GM21825 (cell line): Measurements from ENCODE around the gene CCM2.
A peak's percentile ranks its signal among the peaks of the same experiment; 100 is the strongest.
"Not testable (repeated sequence)": the region's sequence is repeated elsewhere in the genome, so short reads cannot be mapped to it uniquely, and the experiment has no call there.

Experiments
- ATAC-seq: cut with Tn5 transposase; IDR thresholded peaks from one replicate; pipeline ENCODE4 v1.9.1; 2021; ENCODE audit warnings: mild to moderate bottlenecking, moderate library complexity; ENCODE audit not compliant: unreplicated experiment

CCM2 gene

GRCh38 chr7:45092931-45093235 lies 92.9 kb downstream of the CCM2 start:
- no peak for ATAC-seq

- ATAC-seq: no peak
These were observed 99.2 kb downstream of the CCM2 start for GRCh38 chr7:45098983-45099839.

- no peak for ATAC-seq
These were observed 100.1 kb downstream of the CCM2 start for GRCh38 chr7:45099891-45100760.

- no peak for ATAC-seq
These were observed 100.9 kb downstream of the CCM2 start for GRCh38 chr7:45100761-45101480.

DNA sequence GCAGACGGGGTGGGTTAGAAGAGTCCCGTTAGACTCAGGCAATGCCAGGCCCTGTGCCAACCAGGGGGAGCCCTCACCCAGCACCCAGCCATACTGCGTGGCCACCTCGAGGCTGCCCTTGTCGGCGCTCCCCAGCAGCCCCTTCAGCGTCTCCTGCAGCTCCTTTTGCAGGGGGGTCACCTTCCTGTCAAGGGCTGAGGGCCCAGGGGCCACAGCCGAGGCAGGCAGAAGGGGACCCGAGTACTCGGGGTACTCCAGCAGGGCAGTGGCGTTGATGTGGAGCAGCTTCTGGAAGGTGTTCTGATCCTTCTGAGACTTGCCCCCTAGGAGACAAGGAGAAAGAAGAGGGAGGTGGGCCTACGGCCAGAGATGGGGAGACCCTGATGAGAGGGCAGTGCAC lies 101.7 kb downstream of the CCM2 start:
- ATAC-seq: no peak

- ATAC-seq: no peak
These were observed 103.0 kb downstream of the CCM2 start for GRCh38 chr7:45102785-45103712.

- ATAC-seq: no peak
These were observed 104.2 kb downstream of the CCM2 start for GRCh38 chr7:45103958-45104843.

DNA sequence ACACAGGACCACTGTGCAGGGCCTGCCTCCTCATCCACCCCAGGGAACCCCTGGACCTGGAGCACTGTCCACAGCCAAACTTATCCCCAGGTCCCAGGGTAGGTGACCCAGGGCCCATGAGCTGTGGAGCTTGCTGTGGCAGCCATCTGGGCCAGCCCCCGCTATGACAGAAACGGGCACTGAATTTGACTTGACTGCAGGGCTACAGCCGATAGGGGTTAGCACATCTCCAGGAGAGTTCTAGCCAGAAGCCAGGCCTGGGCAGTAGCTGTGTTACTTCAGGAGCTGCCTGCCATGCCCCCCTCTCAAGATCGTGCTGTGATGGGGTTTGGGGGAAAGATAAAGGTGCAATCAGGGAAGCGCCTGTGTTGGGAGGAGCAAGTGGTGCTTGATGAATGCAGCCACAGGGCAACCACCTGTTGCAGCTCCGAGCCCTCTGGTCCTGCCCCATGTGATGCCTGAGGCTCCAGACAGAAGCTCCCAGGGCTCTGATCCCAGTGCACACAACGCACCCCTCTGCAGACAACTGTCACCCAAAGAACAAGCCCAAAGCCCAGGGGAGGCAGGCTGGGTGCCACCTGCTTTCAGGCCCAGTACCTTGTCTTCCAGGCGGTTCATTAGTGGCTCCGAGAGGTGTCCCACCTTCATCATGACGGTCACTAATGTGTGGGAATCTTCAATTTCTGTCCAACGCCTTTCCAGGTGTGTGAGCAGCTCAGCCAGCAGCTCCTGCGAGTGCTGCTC lies 105.0 kb downstream of the CCM2 start:
- no peak for ATAC-seq

GRCh38 chr7:45105588-45106188 lies 105.7 kb downstream of the CCM2 start:
- no peak for ATAC-seq

DNA sequence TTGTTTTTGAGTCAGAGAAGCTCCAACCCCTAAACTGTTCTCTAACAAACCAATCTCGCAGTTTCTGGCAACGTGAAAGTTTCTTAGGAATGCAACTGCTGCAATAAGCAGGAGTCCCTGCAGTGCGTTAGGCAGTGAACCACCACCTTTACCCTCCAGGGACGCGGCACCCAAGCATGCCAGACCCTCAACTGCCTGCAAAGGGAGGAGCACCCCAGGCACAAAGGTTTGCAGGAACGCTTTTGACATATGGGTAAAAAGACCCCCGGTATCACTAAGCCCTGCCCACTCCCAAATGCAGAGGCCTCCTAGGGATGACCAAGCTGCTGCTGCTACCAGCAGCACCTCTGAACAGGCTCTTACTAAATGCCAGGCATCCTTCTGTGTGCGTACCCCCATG lies 106.8 kb downstream of the CCM2 start:
- ATAC-seq: no peak

GRCh38 chr7:45107356-45107755 lies 107.4 kb downstream of the CCM2 start:
- ATAC-seq: no peak

GRCh38 chr7:45108863-45109262 lies 108.9 kb downstream of the CCM2 start:
- ATAC-seq: no peak

DNA sequence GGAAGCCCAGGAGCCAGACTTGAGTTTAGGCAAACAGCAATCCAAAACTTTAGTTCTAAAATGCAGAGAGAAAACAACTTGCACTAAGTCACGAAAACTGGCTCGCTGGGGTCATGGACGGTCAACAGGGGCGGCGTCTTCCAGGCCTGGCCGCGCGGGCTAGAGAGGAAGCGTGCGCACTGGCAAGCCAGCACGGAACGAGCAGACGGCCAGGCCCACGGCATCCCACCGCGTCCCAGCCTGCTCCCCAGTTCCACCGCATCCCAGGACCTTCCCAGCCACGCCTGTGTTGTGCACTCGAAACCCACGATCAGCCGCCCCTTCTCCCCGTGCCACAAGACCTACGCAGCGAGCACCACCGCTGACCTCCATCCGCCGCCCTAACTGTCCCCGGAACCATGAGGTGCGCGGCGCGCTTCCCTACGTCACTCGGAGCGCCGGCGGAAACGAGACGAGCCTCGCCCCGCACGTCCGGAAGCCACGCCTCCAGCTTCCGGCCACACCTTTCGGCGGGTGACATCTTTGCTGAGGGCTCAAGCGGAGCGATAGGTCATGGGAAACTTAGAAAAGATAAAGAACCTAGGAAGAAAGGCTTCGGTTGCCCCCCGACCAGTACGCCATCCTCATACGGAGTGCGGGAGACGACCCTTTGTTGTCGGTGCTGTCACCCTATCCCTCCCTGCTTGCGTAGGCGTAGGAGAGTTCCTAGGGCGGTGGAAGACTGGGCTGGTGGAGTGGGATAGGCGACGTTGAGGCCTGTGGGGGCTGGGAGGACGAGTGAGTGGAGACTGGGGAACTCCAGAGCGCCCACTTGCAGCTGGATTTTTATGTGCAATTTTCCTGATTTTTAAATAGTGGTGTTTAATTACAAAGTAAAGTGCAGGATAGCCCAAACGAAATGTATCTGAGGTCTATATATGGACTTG lies 111.6 kb downstream of the CCM2 start, which contains the start of gene TBRG4:
TSS of gene TBRG4 (minus strand) at position 400 of the 926 bp plus-strand sequence. CDS start 2,460 bp downstream, outside the sequence.
- ATAC-seq: peak; percentile 94

DNA sequence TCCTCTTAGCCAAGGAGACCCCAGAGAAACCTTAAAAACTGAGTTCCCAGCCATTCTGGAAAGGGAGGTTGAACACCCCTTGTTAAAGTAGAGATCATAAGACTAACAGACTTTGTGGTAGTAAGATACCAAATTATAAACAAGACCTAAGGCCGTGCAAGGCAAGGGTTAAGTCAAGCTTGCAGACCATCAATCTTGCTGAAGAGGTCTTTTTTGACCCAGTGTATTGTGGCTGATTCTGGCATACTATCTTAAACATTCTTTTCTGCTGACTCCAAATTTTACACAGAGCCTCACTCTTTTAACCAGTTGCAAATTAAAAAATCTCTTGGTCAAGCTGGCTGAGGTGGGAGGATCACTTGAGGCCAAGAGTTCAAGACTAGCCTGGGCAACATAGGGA lies 112.6 kb downstream of the CCM2 start:
- no peak for ATAC-seq

DNA sequence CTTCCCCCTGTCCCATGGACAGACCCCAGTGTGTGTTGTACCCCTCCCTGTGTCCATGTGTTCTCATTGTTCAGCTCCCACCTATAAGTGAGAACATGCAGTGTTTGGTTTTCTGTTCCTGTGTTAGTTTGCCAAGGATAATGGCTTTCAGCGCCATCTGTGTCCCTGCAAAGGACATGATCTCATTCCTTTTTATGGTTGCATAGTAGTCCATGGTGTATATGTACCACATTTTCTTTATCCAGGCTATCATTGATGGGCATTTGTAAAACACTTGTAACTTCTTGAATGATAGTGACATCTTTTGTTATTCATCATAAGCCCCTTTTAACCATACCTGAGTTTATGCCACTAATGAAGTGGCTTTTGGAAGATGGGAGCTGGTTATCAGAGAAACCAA lies 114.3 kb downstream of the CCM2 start:
- ATAC-seq: not testable (repeated sequence)

DNA sequence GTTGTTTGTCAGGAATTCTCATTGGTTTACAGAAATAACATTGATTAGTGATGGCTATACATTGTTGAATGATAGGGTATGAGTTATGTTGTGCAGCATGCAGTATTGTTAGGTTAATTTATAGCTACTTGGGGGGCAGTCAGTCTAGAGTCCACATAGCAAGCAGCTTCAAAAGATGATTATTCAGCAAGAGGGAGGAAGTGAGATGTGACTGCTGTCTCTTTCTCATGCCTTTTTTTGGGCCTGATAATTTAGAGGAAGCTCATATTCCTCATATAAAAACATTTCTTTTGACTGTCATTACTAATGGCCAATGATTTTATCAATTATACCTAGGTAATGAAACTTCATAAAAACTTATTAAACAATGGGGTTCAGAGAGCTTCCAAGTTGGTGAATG lies 114.9 kb downstream of the CCM2 start:
- ATAC-seq: no peak

DNA sequence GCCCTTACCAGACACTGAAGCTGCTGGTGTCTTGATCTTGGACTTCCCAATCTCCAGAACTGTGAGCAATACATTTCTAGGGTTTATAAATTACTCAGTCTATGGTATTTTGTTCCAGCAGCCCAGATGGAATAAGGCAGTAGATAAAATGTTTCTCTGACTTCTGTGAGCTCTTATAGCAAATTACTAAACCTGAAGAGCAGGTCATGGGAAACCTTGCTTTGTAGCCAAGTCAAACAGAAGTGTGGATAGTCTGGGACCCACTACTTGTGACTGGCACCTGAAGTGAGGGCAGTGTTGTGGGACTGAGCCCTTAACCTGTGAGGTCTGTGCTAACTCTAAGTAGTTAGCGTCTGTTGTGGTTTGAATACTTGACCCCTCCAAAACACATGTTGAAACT lies 116.0 kb downstream of the CCM2 start:
- ATAC-seq: no peak
